Measurements from ENCODE around the gene TLE4. TPM values are rescaled to one million over a fixed set of nuclear protein-coding genes. Genes with fewer than 3 reads are reported as not detected.

TLE4 gene
- total RNA-seq, 1 donor from 2014 or later, result 97.4 TPM

DNA sequence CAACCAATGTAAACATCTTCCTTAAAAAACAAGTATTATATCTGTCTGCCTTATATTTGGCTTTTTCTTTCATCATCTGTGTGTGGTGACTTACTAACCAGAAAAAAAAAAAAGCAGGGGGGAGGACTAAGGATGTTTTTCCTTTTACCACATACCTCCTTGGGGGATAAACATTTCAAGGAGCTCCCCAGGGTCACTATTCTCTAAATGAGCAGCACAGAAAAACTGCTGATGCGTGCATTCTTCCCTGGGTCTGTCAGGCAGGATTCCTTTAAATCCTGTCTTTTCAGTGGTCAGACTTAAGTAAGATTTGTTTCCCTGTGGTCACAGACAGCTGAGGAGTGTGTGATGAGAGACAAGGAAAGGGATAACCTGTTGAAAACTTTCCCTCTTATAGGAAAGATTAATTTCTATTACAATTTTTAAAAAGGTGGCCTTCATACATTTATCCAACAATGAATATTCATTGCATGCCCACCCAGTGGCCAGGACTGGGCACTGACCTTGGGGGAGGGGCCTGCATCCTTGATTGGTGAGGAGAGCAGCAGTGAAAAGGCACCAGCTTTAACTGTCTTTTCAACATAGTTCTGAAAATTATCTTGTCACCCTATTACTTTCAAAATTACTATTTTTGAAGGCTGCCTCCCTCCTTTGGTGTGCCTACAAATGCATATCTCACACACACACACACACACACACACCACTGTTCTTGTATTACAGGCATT, 123.1 kb downstream of the TLE4 start:
- Mint-ChIP-seq H3K9me3 (ENCODE audit: unreplicated experiment) (peaks cover 3% of the 10 kb centered on the region), H3K4me3 (ENCODE audit: unreplicated experiment) (no peak overlapping the region), H3K4me1 (ENCODE audit: low read depth, unreplicated experiment) (peaks cover 34% of the 10 kb centered on the region), H3K27ac (ENCODE audit: unreplicated experiment) (no peak overlapping the region), H3K27me3 (ENCODE audit: unreplicated experiment) (peaks cover 6% of the 10 kb centered on the region), H3K36me3 (ENCODE audit: unreplicated experiment) (no peaks in the 10 kb centered on the region)
- DNase-seq, result peak; percentile 34
- TF ChIP-seq, protein P1, sequence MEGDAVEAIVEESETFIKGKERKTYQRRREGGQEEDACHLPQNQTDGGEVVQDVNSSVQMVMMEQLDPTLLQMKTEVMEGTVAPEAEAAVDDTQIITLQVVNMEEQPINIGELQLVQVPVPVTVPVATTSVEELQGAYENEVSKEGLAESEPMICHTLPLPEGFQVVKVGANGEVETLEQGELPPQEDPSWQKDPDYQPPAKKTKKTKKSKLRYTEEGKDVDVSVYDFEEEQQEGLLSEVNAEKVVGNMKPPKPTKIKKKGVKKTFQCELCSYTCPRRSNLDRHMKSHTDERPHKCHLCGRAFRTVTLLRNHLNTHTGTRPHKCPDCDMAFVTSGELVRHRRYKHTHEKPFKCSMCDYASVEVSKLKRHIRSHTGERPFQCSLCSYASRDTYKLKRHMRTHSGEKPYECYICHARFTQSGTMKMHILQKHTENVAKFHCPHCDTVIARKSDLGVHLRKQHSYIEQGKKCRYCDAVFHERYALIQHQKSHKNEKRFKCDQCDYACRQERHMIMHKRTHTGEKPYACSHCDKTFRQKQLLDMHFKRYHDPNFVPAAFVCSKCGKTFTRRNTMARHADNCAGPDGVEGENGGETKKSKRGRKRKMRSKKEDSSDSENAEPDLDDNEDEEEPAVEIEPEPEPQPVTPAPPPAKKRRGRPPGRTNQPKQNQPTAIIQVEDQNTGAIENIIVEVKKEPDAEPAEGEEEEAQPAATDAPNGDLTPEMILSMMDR (IDR thresholded peaks at IDR 0.05; ENCODE audit: partially characterized antibody, unreplicated experiment), result no peak

DNA sequence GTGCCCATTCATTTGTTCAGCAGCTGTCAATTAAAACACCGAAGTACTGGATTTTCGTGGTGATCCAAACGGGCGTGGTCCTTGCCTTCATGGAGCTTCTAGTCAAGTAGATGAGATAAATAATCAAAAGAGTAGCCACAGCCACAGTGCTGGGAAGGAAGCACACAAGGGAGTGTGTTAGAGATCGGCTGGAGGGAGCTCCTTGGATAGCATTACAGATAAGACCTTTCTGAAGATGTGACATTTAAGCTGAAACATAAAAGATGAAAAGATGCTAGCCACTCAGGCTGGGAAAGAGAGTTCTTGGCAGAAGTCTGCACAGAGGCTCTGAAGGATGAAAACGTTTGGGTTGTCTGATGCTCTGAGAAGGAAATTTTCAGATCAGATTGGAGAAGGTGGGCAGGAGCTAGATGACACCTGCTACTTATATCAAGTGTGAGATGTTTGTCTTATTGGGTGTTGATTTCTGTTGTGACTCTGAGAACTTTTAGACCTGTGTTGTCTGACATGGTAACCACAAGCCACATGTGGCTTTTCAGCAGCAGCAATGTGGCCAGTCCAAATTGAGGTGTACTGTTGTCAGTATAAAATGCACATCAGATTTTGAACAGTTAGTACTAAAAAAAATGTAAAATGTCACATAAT, 123.9 kb downstream of the TLE4 start:
- Mint-ChIP-seq H3K4me1 (ENCODE audit: low read depth, unreplicated experiment) (peaks cover 31% of the 10 kb centered on the region), H3K27ac (ENCODE audit: unreplicated experiment) (no peak overlapping the region), H3K36me3 (ENCODE audit: unreplicated experiment) (no peaks in the 10 kb centered on the region), H3K27me3 (ENCODE audit: unreplicated experiment) (peaks cover 4% of the 10 kb centered on the region), H3K4me3 (ENCODE audit: unreplicated experiment) (no peak overlapping the region), H3K9me3 (ENCODE audit: unreplicated experiment) (peaks cover 2% of the 10 kb centered on the region)
- TF ChIP-seq, protein P1 (IDR thresholded peaks at IDR 0.05; ENCODE audit: partially characterized antibody, unreplicated experiment), result no peak
- no peak for DNase-seq

DNA sequence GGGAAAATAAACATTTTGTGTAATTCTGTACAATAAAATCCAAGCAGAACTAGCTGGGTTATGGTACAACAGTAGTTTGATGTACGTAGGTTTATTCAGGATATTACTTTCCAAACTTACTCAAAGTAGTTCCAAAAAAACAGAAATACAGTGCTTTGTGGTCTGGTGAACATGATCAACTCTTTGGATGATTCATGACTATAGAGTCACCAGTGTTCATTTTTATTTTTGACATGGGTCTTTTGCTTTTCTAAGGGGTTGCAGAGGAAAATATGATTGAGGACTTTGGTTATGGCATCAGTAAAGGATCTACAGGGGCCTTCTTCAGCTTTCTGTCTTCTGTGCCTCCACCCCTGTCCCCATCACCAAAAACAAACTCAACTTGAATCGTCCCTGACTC, 127.2 kb downstream of the TLE4 start:
- no peak for DNase-seq
- H3K4me1 Mint-ChIP-seq (ENCODE audit: low read depth, unreplicated experiment), result peaks cover 12% of the 10 kb centered on the region
- no peak overlapping the region for H3K4me3 Mint-ChIP-seq (ENCODE audit: unreplicated experiment)
- TF ChIP-seq, protein P1 (IDR thresholded peaks at IDR 0.05; ENCODE audit: partially characterized antibody, unreplicated experiment), result no peak
- H3K27me3 Mint-ChIP-seq (ENCODE audit: unreplicated experiment), result peaks cover 4% of the 10 kb centered on the region
- no peaks in the 10 kb centered on the region for H3K36me3 Mint-ChIP-seq (ENCODE audit: unreplicated experiment)
- no peaks in the 10 kb centered on the region for H3K9me3 Mint-ChIP-seq (ENCODE audit: unreplicated experiment)
- no peak overlapping the region for H3K27ac Mint-ChIP-seq (ENCODE audit: unreplicated experiment)

DNA sequence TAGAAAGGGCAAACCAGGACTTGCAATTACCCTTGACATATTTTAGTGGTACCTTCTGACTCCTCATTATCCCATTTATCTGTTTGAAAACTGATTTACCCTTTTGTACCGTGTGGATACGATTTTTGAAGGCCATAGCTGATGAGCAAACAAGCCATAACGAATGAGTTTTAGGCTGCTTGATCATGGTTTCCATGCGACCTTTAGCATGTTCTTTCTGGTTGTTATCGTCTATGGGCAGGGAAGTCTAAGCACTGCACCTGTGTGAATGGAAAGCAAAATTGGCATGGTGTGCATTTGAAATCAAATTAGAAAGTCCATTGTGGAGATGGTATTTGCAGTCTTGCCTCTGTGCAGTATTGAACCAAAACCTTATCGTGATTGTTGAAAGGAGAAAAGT, 127.7 kb downstream of the TLE4 start:
- Mint-ChIP-seq H3K36me3 (ENCODE audit: unreplicated experiment) (no peaks in the 10 kb centered on the region), H3K4me1 (ENCODE audit: low read depth, unreplicated experiment) (peaks cover 7% of the 10 kb centered on the region), H3K27ac (ENCODE audit: unreplicated experiment) (no peak overlapping the region), H3K27me3 (ENCODE audit: unreplicated experiment) (peaks cover 4% of the 10 kb centered on the region), H3K4me3 (ENCODE audit: unreplicated experiment) (no peak overlapping the region), H3K9me3 (ENCODE audit: unreplicated experiment) (no peaks in the 10 kb centered on the region)
- TF ChIP-seq, protein P1 (IDR thresholded peaks at IDR 0.05; ENCODE audit: partially characterized antibody, unreplicated experiment), result no peak
- DNase-seq, result no peak

Measured in glutamatergic neuron (in vitro differentiated cells).